Measurements from ENCODE around the gene RDH5. TPM values are rescaled to one million over a fixed set of nuclear protein-coding genes. Genes with fewer than 3 reads are reported as not detected.

Gene RDH5
- total RNA-seq, 6 experiments from 2014 or later, result 6.6 to 13.2 (median 7.8) TPM

DNA sequence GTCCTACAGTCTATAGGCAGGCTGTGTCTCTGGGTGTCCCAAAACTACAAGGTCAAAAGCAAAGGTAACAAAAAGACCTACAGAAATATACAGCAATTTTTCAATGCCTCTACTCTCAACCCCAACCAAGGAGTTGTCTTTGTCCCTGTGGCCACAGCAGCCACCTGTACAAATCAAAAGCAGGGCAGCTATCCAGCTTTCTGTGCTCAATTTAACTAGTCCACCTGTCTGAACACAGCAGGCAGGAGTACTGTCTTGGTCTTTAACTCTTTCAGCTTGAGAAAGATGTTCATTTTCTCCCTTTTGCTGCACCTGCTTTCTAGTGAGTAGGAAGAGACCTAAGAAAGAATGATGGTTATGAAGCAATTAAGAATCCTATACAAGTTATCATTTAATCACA lies 42.5 kb downstream of the RDH5 start:
- Mint-ChIP-seq H3K36me3 (ENCODE audit: low read depth) (peaks cover 35% of the 10 kb centered on the region), H3K27me3 (ENCODE audit: insufficient read depth) (no peaks in the 10 kb centered on the region), H3K4me3 (no peak overlapping the region), H3K27ac (no peak overlapping the region), H3K9me3 (no peaks in the 10 kb centered on the region), H3K4me1 (ENCODE audit: low read depth) (peaks cover 5% of the 10 kb centered on the region)
- TF ChIP-seq, protein P1, sequence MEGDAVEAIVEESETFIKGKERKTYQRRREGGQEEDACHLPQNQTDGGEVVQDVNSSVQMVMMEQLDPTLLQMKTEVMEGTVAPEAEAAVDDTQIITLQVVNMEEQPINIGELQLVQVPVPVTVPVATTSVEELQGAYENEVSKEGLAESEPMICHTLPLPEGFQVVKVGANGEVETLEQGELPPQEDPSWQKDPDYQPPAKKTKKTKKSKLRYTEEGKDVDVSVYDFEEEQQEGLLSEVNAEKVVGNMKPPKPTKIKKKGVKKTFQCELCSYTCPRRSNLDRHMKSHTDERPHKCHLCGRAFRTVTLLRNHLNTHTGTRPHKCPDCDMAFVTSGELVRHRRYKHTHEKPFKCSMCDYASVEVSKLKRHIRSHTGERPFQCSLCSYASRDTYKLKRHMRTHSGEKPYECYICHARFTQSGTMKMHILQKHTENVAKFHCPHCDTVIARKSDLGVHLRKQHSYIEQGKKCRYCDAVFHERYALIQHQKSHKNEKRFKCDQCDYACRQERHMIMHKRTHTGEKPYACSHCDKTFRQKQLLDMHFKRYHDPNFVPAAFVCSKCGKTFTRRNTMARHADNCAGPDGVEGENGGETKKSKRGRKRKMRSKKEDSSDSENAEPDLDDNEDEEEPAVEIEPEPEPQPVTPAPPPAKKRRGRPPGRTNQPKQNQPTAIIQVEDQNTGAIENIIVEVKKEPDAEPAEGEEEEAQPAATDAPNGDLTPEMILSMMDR (IDR thresholded peaks at IDR 0.05), result no peak
- no peak for DNase-seq

DNA sequence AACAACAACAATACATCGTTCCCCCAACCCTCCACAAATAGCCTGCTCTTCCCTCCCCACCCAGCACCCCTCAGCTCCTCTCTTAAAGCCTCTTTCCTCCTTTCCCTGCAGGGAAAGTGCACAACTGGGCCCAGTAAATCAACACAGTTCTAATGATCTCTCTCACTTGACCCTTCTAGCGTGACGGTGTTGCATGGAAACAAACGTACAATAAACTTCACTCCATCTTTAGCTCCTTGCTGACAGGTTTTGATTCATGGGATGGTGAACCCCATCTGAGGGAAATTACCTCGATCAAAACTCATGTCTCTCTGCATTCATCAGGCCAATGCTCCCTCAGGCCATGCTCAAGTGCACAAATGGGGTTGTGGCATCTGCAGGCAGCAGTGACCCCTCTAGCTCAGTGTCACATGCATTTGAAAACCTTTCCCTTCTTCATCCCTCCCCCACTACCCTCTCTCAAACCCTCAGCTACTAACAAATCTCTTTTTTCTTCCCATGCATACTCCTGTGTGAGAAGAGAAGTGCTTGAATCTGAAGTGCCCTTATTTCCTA lies 45.6 kb downstream of the RDH5 start:
- TF ChIP-seq, protein P1 (IDR thresholded peaks at IDR 0.05), result no peak
- H3K27me3 Mint-ChIP-seq (ENCODE audit: insufficient read depth), result no peaks in the 10 kb centered on the region
- no peaks in the 10 kb centered on the region for H3K9me3 Mint-ChIP-seq
- no peak overlapping the region; the same call in none of the 2 replicates for H3K27ac Mint-ChIP-seq
- no peak overlapping the region for H3K4me3 Mint-ChIP-seq
- no peak for DNase-seq
- peaks cover 24% of the 10 kb centered on the region for H3K36me3 Mint-ChIP-seq (ENCODE audit: low read depth)
- no peaks in the 10 kb centered on the region for H3K4me1 Mint-ChIP-seq (ENCODE audit: low read depth)

DNA sequence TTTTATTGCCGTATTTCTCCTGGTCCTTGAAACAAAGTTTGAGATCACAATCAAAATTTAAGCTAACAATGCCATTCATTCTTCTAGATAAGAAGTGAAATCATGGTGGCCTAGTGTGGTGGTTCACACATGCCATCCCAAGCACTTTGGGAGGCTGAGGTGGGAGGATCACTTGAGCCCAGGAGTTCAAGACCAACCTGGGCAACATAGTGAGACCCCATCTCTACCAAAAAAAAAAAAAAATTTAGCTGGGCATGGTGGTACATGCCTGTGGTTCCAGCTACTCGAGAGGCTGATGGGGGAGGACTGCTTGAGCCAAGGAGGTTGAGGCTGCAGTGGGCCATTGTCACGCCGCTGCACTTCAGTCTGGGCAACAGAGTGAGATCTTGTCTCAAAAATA lies 47.0 kb downstream of the RDH5 start:
- Mint-ChIP-seq H3K4me3 (no peak overlapping the region), H3K4me1 (ENCODE audit: low read depth) (no peaks in the 10 kb centered on the region), H3K27me3 (ENCODE audit: insufficient read depth) (no peaks in the 10 kb centered on the region), H3K9me3 (no peaks in the 10 kb centered on the region), H3K27ac (no peak overlapping the region), H3K36me3 (ENCODE audit: low read depth) (peaks cover 23% of the 10 kb centered on the region)
- TF ChIP-seq, protein P1 (IDR thresholded peaks at IDR 0.05), result no peak
- DNase-seq, result no peak

DNA sequence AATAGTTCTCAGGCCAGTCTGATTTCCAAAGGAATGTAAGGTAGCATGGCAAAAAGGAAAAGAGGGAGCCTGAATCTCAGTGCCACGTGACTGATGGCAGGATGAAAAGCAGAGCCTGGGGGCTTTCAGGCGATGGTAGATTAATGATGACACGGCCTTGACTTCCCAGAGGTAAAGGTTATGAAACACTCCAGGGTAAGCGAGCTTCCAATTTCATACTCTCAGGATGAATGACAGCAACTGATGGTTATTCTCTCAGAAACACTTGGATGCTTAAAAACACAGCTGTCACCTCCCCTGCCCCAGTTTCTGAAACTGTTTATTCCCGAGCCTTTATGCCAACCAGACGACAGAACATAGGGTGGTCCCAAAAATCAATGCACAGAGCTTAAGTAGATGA lies 51.5 kb downstream of the RDH5 start:
- no peak overlapping the region for H3K4me3 Mint-ChIP-seq
- TF ChIP-seq, protein P1 (IDR thresholded peaks at IDR 0.05), result no peak
- no peaks in the 10 kb centered on the region for H3K9me3 Mint-ChIP-seq
- H3K4me1 Mint-ChIP-seq (ENCODE audit: low read depth), result no peaks in the 10 kb centered on the region
- H3K27me3 Mint-ChIP-seq (ENCODE audit: insufficient read depth), result no peaks in the 10 kb centered on the region; the same call in 1 of the 2 replicates
- no peak for DNase-seq
- H3K36me3 Mint-ChIP-seq (ENCODE audit: low read depth), result peaks cover 13% of the 10 kb centered on the region; the same call in 1 of the 2 replicates
- H3K27ac Mint-ChIP-seq, result no peak overlapping the region

Other genes starting within 250 kb of the RDH5 start
- gene OR6C68, start 228.0 kb upstream of the RDH5 start, total RNA-seq (2021; fragmentation: NEBNext Ultra II Directional; extraction: Animal tissue kit (Norgen Biotek cat#: 25700)), result not detected
- not detected for gene OR6C4, start 170.8 kb upstream of the RDH5 start, total RNA-seq (2021; fragmentation: NEBNext Ultra II Directional; extraction: Animal tissue kit (Norgen Biotek cat#: 25700))
- not detected for gene OR2AP1, start 147.9 kb upstream of the RDH5 start, total RNA-seq (2021; fragmentation: NEBNext Ultra II Directional; extraction: Animal tissue kit (Norgen Biotek cat#: 25700))
- gene OR10P1, start 83.5 kb upstream of the RDH5 start, total RNA-seq (2021; fragmentation: NEBNext Ultra II Directional; extraction: Animal tissue kit (Norgen Biotek cat#: 25700)), result not detected
- gene ITGA7, start 12.5 kb upstream of the RDH5 start, total RNA-seq (2021; fragmentation: NEBNext Ultra II Directional; extraction: Animal tissue kit (Norgen Biotek cat#: 25700)), result 1 to 10 TPM in 4 of 6 experiments, under 1 TPM in 2; 0.95 to 2.3 (median 1.2) TPM
- 100 to 1,000 TPM in 4 of 6 experiments, 10 to 100 TPM in 2; 87.4 to 113 (median 104) TPM for gene BLOC1S1, start 4.3 kb upstream of the RDH5 start, total RNA-seq (2021; fragmentation: NEBNext Ultra II Directional; extraction: Animal tissue kit (Norgen Biotek cat#: 25700))
- 1,000 to 10,000 TPM; 1,860 to 2,483 (median 2,072) TPM for gene CD63, start 8.6 kb downstream of the RDH5 start, total RNA-seq (2021; fragmentation: NEBNext Ultra II Directional; extraction: Animal tissue kit (Norgen Biotek cat#: 25700))
- gene GDF11, start 22.7 kb downstream of the RDH5 start, total RNA-seq (2021; fragmentation: NEBNext Ultra II Directional; extraction: Animal tissue kit (Norgen Biotek cat#: 25700)), result 10 to 100 TPM; 15.8 to 25.9 (median 16.9) TPM
- 10 to 100 TPM; 68.9 to 85.5 (median 78.4) TPM for gene SARNP, start 97.3 kb downstream of the RDH5 start, total RNA-seq (2021; fragmentation: NEBNext Ultra II Directional; extraction: Animal tissue kit (Norgen Biotek cat#: 25700))
- gene ORMDL2, start 97.6 kb downstream of the RDH5 start, total RNA-seq (2021; fragmentation: NEBNext Ultra II Directional; extraction: Animal tissue kit (Norgen Biotek cat#: 25700)), result 100 to 1,000 TPM in 1 of 6 experiments, 10 to 100 TPM in 5; 79.9 to 100 (median 90.1) TPM
- gene DNAJC14, start 109.2 kb downstream of the RDH5 start, total RNA-seq (2021; fragmentation: NEBNext Ultra II Directional; extraction: Animal tissue kit (Norgen Biotek cat#: 25700)), result 10 to 100 TPM; 31.7 to 33.5 (median 32.5) TPM
- 10 to 100 TPM; 13.7 to 24.7 (median 21.4) TPM for gene MMP19, start 122.5 kb downstream of the RDH5 start, total RNA-seq (2021; fragmentation: NEBNext Ultra II Directional; extraction: Animal tissue kit (Norgen Biotek cat#: 25700))
- gene PYM1, start 207.5 kb downstream of the RDH5 start, total RNA-seq (2021; fragmentation: NEBNext Ultra II Directional; extraction: Animal tissue kit (Norgen Biotek cat#: 25700)), result 10 to 100 TPM; 25.0 to 32.3 (median 28.3) TPM
- gene DGKA, start 210.8 kb downstream of the RDH5 start, total RNA-seq (2021; fragmentation: NEBNext Ultra II Directional; extraction: Animal tissue kit (Norgen Biotek cat#: 25700)), result 10 to 100 TPM; 67.1 to 87.4 (median 79.6) TPM
- gene PMEL, start 245.6 kb downstream of the RDH5 start, total RNA-seq (2021; fragmentation: NEBNext Ultra II Directional; extraction: Animal tissue kit (Norgen Biotek cat#: 25700)), result 1 to 10 TPM in 1 of 6 experiments, under 1 TPM in 5; 0.47 to 1.3 (median 0.59) TPM
- gene CDK2, start 246.4 kb downstream of the RDH5 start, total RNA-seq (2021; fragmentation: NEBNext Ultra II Directional; extraction: Animal tissue kit (Norgen Biotek cat#: 25700)), result 10 to 100 TPM; 27.1 to 61.0 (median 53.9) TPM

Measured in HFFc6 (cell line).